GM12878 (cell line): ENCODE measurements around the gene GRHL1. TPM values are rescaled to one million over a fixed set of nuclear protein-coding genes. Genes with fewer than 3 reads are reported as not detected.

Source experiments
- ATF7 ChIP-seq: fragments of 450-650 bp; IDR thresholded peaks from 2 replicates; pipeline ENCODE4 v1.6.1; 2016; ENCODE audit warnings: low read depth, mild to moderate bottlenecking
- BHLHE40 ChIP-seq, 2 experiments: fragments of 450-650 bp in 1 of 2; IDR thresholded peaks; 2 replicates each; pipeline ENCODE4 v1.6.1; 2011 to 2017; ENCODE audit warnings: low read depth in 2 of 2, borderline replicate concordance in 1 of 2, improper control_type of control experiment in 1 of 2, low read length in 1 of 2, mild to moderate bottlenecking in 1 of 2
- CBX3 ChIP-seq: fragments of 200-600 bp; sonication (generic); IDR thresholded peaks from 2 replicates; pipeline ENCODE4 v1.6.1; 2016; ENCODE audit warnings: low read depth, borderline replicate concordance
- CHD4 ChIP-seq: fragments of 200-600 bp; sonication (generic); IDR thresholded peaks from 2 replicates; pipeline ENCODE4 v1.6.1; 2016; ENCODE audit warnings: mild to moderate bottlenecking
- ESRRA ChIP-seq: IDR thresholded peaks from 2 replicates; pipeline ENCODE4 v1.6.1; 2012; ENCODE audit warnings: mild to moderate bottlenecking, low read length, improper control_type of control experiment
- EZH2 ChIP-seq: IDR thresholded peaks from 2 replicates; pipeline ENCODE4 v1.6.1; 2012; ENCODE audit warnings: low read depth, mild to moderate bottlenecking, control low read depth, inconsistent platforms, low read length, borderline replicate concordance; ENCODE audit not compliant: control insufficient read depth
- FOXK2 ChIP-seq: fragments of 450-650 bp; IDR thresholded peaks from 2 replicates; pipeline ENCODE4 v1.6.1; 2017; ENCODE audit warnings: mild to moderate bottlenecking, moderate library complexity
- MEF2A ChIP-seq: IDR thresholded peaks from 2 replicates; pipeline ENCODE4 v1.6.1; 2011; ENCODE audit warnings: low read depth, mild to moderate bottlenecking, low read length, moderate library complexity; ENCODE audit not compliant: insufficient read depth
- MYB ChIP-seq: fragments of 150-350 bp; IDR thresholded peaks from 2 replicates; pipeline ENCODE4 v1.6.1; 2014; ENCODE audit warnings: mild to moderate bottlenecking, low read depth, low read length, borderline replicate concordance
- MYC ChIP-seq: IDR thresholded peaks from 2 replicates; pipeline ENCODE4 v1.6.1; 2011; ENCODE audit warnings: mild to moderate bottlenecking, low read length, moderate library complexity, inconsistent platforms; ENCODE audit not compliant: insufficient read depth, insufficient replicate concordance, insufficient read length, severe bottlenecking
- NFXL1 ChIP-seq: fragments of 450-650 bp; IDR thresholded peaks from 2 replicates; pipeline ENCODE4 v1.6.1; 2017; ENCODE audit warnings: antibody characterized with exemption, mild to moderate bottlenecking, borderline replicate concordance
- NR2F1 ChIP-seq: fragments of 450-650 bp; conservative IDR thresholded peaks from 2 replicates; pipeline ENCODE4 v1.6.1; 2017; ENCODE audit warnings: mild to moderate bottlenecking
- PML ChIP-seq: IDR thresholded peaks from 2 replicates; pipeline ENCODE4 v1.6.1; 2012; ENCODE audit warnings: low read length, inconsistent platforms
- POLR2AphosphoS2 ChIP-seq: IDR thresholded peaks from 2 replicates; pipeline ENCODE4 v1.6.1; 2011; ENCODE audit warnings: low read depth, mild to moderate bottlenecking, low read length, improper control_type of control experiment, moderate library complexity
- SMAD1 ChIP-seq: fragments of 450-650 bp; IDR thresholded peaks from 2 replicates; pipeline ENCODE4 v1.6.1; 2018; ENCODE audit warnings: mild to moderate bottlenecking, low read depth; ENCODE audit not compliant: partially characterized antibody
- SRF ChIP-seq, 2 experiments: IDR thresholded peaks; 2 replicates each; pipeline ENCODE4 v1.6.1; 2011; ENCODE audit warnings: low read depth in 2 of 2, low read length in 2 of 2, mild to moderate bottlenecking in 1 of 2, moderate library complexity in 1 of 2
- SUZ12 ChIP-seq: fragments of 200-600 bp; sonication (generic); IDR thresholded peaks from one replicate; pipeline ENCODE4 v1.6.1; 2018; ENCODE audit warnings: antibody characterized with exemption, mild to moderate bottlenecking; ENCODE audit not compliant: unreplicated experiment
- YY1 ChIP-seq: IDR thresholded peaks from 2 replicates; pipeline ENCODE4 v1.6.1; 2011; ENCODE audit warnings: low read depth, mild to moderate bottlenecking, low read length
- ZBED1 ChIP-seq: IDR thresholded peaks from 2 replicates; pipeline ENCODE4 v1.6.1; 2016; ENCODE audit warnings: borderline replicate concordance
- ZSCAN29 ChIP-seq: fragments of 450-650 bp; IDR thresholded peaks from 2 replicates; pipeline ENCODE4 v1.6.1; 2017; ENCODE audit warnings: mild to moderate bottlenecking, moderate library complexity
- polyA plus RNA-seq, 11 experiments: library from polyadenylated mRNA; depleted of rRNA in 4 of 11; unstranded in 6 of 11; stranded (reverse) in 5 of 11; fragments of >200 nt; fragmentation: Nextera tagmentation in 4 of 11; fragmentation: Illumina TruSeq in 1 of 11; extraction: Ambion mirVana in 4 of 11; extraction: Trizol in 1 of 11; gene quantifications; 1 replicate in 1 of 11; 2 replicates in 10 of 11; pipeline versions ENCODE4 v1.2.1 to v1.2.3, GENCODE V29; 2011 to 2016; ENCODE audit warnings: inconsistent platforms in 2 of 11, missing spikeins in 2 of 11, low read depth in 1 of 11
- total RNA-seq, 4 experiments: library from RNA; depleted of rRNA in 3 of 4; stranded (reverse); fragments of >200 nt in 3 of 4; fragmentation: Illumina TruSeq in 1 of 4; extraction: Trizol in 1 of 4; gene quantifications; 2 replicates each; pipeline versions ENCODE4 v1.2.1 to v1.2.3, GENCODE V29; 2013 to 2021
- TF ChIP-seq, protein P1 (sequence below): IDR thresholded peaks from 2 replicates; pipeline ENCODE4 v1.6.1; 2011; ENCODE audit warnings: borderline replicate concordance, low read depth, mild to moderate bottlenecking, moderate library complexity, mixed read lengths, low read length; ENCODE audit not compliant: insufficient read depth; ENCODE audit errors: extremely low read length
- TF ChIP-seq, protein P2 (sequence below): fragments of 150-350 bp; IDR thresholded peaks from 2 replicates; pipeline ENCODE4 v1.6.1; 2014; ENCODE audit warnings: mild to moderate bottlenecking, low read depth, low read length
- TF ChIP-seq, protein P3 (sequence below): fragments of 450-650 bp; formaldehyde crosslinking; IDR thresholded peaks from 2 replicates; pipeline ENCODE4 v1.4.0; 2020; ENCODE audit warnings: mild to moderate bottlenecking, moderate library complexity
- TF ChIP-seq, protein P4 (sequence below): IDR thresholded peaks from 2 replicates; pipeline ENCODE4 v1.6.1; 2011; ENCODE audit warnings: low read depth, mild to moderate bottlenecking, low read length, moderate library complexity, borderline replicate concordance; ENCODE audit errors: extremely low read depth

The GRHL1 gene
- total and polyA plus RNA-seq, 10 of the 15 experiments (the other 5 are each of a cell fraction or from before 2014, with no cell fraction given): 0.09 to 0.81 (median 0.28) TPM; not detected in 1

DNA sequence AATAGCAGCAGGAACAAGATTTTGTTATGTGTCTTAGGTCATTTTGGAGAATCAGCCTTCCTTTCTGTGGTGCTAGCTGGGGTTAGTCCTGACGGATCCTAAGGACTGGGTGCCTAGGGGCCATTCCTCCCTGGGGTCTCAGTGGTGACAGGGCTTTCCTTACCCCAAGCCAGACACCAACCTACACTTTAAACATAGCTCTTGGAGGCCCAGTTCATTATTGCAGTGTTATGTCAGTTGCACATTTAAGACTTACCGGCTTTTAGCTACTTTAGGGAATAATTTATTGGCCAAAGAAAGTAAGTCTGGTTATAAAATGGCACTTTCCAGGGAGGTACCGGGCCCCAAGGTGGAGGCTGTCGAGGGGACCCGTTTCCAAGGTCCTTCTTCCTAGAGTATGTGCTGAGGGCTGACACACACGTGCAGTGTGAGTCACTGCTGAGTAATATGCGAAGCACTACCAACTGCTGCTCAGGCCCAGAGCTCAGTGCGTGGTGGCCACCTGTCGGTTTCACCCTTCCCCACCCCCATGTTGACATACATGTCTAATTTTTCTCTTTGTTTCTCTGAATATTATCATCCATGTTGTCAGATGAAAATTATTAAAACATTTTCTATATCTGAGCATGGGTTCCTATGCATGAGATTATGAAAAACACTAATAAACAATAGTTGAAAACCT is 37.0 kb upstream of the GRHL1 start (continued):
- TF ChIP-seq MEF2A (0 out of 2 replicates have a peak, but pooled peaks have one; percentile 7), BHLHE40 (IDR thresholded peaks at IDR 0.05; ENCODE audit: borderline replicate concordance in 1 of 2, low read depth in 2 of 2, low read length in 1 of 2) (peak; percentile 98 to 99), CBX3 (no peak), SMAD1 (no peak), ZSCAN29 (no peak), ESRRA (no peak), MYC (no peak), NR2F1 (no peak), CHD4 (no peak), MYB (peak; percentile 72; the same call in 1 of the 2 replicates), SUZ12 (no peak), SRF (IDR thresholded peaks at IDR 0.05; ENCODE audit: low read depth in 2 of 2, low read length in 2 of 2) (peak in 1 of 2 experiments; percentile 53; a peak in 1 of 4 replicates), ATF7 (peak; percentile 68), FOXK2 (0 out of 2 replicates have a peak, but pooled peaks have one; percentile 41), YY1 (peak; percentile 63; the same call in 1 of the 2 replicates), EZH2 (no peak), POLR2AphosphoS2 (no peak), PML (no peak), ZBED1 (peak; percentile 38; the same call in 1 of the 2 replicates), NFXL1 (no peak)
- TF ChIP-seq, protein P1, sequence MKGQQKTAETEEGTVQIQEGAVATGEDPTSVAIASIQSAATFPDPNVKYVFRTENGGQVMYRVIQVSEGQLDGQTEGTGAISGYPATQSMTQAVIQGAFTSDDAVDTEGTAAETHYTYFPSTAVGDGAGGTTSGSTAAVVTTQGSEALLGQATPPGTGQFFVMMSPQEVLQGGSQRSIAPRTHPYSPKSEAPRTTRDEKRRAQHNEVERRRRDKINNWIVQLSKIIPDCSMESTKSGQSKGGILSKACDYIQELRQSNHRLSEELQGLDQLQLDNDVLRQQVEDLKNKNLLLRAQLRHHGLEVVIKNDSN: no peak
- TF ChIP-seq, protein P2, sequence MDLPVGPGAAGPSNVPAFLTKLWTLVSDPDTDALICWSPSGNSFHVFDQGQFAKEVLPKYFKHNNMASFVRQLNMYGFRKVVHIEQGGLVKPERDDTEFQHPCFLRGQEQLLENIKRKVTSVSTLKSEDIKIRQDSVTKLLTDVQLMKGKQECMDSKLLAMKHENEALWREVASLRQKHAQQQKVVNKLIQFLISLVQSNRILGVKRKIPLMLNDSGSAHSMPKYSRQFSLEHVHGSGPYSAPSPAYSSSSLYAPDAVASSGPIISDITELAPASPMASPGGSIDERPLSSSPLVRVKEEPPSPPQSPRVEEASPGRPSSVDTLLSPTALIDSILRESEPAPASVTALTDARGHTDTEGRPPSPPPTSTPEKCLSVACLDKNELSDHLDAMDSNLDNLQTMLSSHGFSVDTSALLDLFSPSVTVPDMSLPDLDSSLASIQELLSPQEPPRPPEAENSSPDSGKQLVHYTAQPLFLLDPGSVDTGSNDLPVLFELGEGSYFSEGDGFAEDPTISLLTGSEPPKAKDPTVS: no peak
- TF ChIP-seq, protein P3, sequence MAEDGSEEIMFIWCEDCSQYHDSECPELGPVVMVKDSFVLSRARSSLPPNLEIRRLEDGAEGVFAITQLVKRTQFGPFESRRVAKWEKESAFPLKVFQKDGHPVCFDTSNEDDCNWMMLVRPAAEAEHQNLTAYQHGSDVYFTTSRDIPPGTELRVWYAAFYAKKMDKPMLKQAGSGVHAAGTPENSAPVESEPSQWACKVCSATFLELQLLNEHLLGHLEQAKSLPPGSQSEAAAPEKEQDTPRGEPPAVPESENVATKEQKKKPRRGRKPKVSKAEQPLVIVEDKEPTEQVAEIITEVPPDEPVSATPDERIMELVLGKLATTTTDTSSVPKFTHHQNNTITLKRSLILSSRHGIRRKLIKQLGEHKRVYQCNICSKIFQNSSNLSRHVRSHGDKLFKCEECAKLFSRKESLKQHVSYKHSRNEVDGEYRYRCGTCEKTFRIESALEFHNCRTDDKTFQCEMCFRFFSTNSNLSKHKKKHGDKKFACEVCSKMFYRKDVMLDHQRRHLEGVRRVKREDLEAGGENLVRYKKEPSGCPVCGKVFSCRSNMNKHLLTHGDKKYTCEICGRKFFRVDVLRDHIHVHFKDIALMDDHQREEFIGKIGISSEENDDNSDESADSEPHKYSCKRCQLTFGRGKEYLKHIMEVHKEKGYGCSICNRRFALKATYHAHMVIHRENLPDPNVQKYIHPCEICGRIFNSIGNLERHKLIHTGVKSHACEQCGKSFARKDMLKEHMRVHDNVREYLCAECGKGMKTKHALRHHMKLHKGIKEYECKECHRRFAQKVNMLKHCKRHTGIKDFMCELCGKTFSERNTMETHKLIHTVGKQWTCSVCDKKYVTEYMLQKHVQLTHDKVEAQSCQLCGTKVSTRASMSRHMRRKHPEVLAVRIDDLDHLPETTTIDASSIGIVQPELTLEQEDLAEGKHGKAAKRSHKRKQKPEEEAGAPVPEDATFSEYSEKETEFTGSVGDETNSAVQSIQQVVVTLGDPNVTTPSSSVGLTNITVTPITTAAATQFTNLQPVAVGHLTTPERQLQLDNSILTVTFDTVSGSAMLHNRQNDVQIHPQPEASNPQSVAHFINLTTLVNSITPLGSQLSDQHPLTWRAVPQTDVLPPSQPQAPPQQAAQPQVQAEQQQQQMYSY (CRISPR knock-in tag): no peak
- TF ChIP-seq, protein P4, sequence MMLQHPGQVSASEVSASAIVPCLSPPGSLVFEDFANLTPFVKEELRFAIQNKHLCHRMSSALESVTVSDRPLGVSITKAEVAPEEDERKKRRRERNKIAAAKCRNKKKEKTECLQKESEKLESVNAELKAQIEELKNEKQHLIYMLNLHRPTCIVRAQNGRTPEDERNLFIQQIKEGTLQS: no peak
